Measurements from ENCODE around the gene MBD5.

DNA sequence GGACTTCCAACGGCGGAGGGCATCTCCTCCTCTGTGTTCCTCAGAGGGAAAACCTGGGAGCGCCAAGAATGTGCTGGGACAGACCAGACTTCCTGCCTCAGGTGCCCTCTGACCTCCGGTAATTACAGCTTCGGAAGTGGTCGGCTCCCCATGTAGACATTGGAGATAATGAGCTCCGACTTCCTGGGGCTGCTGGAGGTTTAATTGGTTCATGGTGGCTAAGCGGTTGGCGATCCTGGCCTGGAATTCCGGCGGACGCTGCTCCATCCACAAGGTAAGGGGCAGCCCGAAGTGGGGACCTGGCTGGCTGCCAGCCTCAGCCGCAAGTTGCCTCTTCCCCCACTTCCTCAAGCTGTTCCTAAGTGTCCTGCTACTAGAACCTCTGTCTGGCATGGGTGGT lies 540.5 kb downstream of the MBD5 start:
- TF ChIP-seq CTCF (IDR thresholded peaks at IDR 0.05), result no peak
- TF ChIP-seq JUNB (IDR thresholded peaks at IDR 0.05), result no peak
- no peak for TF ChIP-seq RCOR1 (IDR thresholded peaks at IDR 0.05; ENCODE audit: low read depth, low read length)
- no peak for TF ChIP-seq POLR2A (IDR thresholded peaks at IDR 0.05; ENCODE audit: low read length)
- no peak for TF ChIP-seq CEBPB (IDR thresholded peaks at IDR 0.05)
- TF ChIP-seq GATA3 (IDR thresholded peaks at IDR 0.05; ENCODE audit: borderline replicate concordance), result no peak
- no peak for TF ChIP-seq ESRRA (IDR thresholded peaks at IDR 0.05; ENCODE audit: borderline replicate concordance, low read length)
- TF ChIP-seq RFX5 (IDR thresholded peaks at IDR 0.05), result no peak
- no peak for TF ChIP-seq ZNF302 (CRISPR knock-in tag; IDR thresholded peaks at IDR 0.05)
- TF ChIP-seq, protein P1, sequence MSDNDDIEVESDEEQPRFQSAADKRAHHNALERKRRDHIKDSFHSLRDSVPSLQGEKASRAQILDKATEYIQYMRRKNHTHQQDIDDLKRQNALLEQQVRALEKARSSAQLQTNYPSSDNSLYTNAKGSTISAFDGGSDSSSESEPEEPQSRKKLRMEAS (IDR thresholded peaks at IDR 0.05), result no peak
- TF ChIP-seq NFE2L2 (conservative IDR thresholded peaks at IDR 0.05; ENCODE audit: low read length), result no peak
- no peak for TF ChIP-seq EP300 (IDR thresholded peaks at IDR 0.05)

All from A549 (cell line).